GM21723 (cell line): ENCODE measurements around the gene NTM.

Experiments used
- ATAC-seq: cut with Tn5 transposase; IDR thresholded peaks from one replicate; pipeline ENCODE4 v1.9.1; 2021; ENCODE audit warnings: mild to moderate bottlenecking, moderate library complexity; ENCODE audit not compliant: unreplicated experiment

The NTM gene

GRCh38 chr11:132154781-132155180 lies 784.4 kb downstream of the NTM start:
- ATAC-seq: no peak

- ATAC-seq: no peak
Measured at GRCh38 chr11:132158091-132158490, 787.7 kb downstream of the NTM start.

- no peak for ATAC-seq
Measured at GRCh38 chr11:132158696-132159095, 788.3 kb downstream of the NTM start.

- no peak for ATAC-seq
Measured at GRCh38 chr11:132161403-132162078, 791.1 kb downstream of the NTM start.

GRCh38 chr11:132168344-132168981 lies 798.0 kb downstream of the NTM start:
- no peak for ATAC-seq

- ATAC-seq: no peak
Measured at GRCh38 chr11:132171031-132171430, 800.6 kb downstream of the NTM start.

- no peak for ATAC-seq
Measured at GRCh38 chr11:132174362-132175255, 804.2 kb downstream of the NTM start.

- no peak for ATAC-seq
Measured at GRCh38 chr11:132177106-132177505, 806.7 kb downstream of the NTM start.

GRCh38 chr11:132184079-132184478 lies 813.7 kb downstream of the NTM start:
- no peak for ATAC-seq

- ATAC-seq: no peak
Measured at GRCh38 chr11:132185726-132186592, 815.5 kb downstream of the NTM start.

- no peak for ATAC-seq
Measured at GRCh38 chr11:132186699-132187098, 816.3 kb downstream of the NTM start.

- no peak for ATAC-seq
Measured at GRCh38 chr11:132187386-132187785, 817.0 kb downstream of the NTM start.

- ATAC-seq: no peak
Measured at GRCh38 chr11:132187814-132188213, 817.4 kb downstream of the NTM start.

- ATAC-seq: no peak
Measured at GRCh38 chr11:132196928-132197327, 826.5 kb downstream of the NTM start.

- ATAC-seq: no peak
Measured at GRCh38 chr11:132200353-132200936, 830.0 kb downstream of the NTM start.

- no peak for ATAC-seq
Measured at GRCh38 chr11:132202621-132203020, 832.2 kb downstream of the NTM start.

GRCh38 chr11:132205006-132205405 lies 834.6 kb downstream of the NTM start:
- ATAC-seq: no peak

- ATAC-seq: no peak
Measured at GRCh38 chr11:132205496-132205895, 835.1 kb downstream of the NTM start.

GRCh38 chr11:132206993-132207392 lies 836.6 kb downstream of the NTM start:
- no peak for ATAC-seq

GRCh38 chr11:132208477-132209055 lies 838.2 kb downstream of the NTM start:
- no peak for ATAC-seq
